Nucleus accumbens (tissue), 56 donors: ENCODE data around the gene NAT14.

Source experiments
- DNase-seq, 56 donors: peaks; one replicate each; lab custom pipeline; 2025; lab: John Stamatoyannopoulos, UW

Gene NAT14

DNA sequence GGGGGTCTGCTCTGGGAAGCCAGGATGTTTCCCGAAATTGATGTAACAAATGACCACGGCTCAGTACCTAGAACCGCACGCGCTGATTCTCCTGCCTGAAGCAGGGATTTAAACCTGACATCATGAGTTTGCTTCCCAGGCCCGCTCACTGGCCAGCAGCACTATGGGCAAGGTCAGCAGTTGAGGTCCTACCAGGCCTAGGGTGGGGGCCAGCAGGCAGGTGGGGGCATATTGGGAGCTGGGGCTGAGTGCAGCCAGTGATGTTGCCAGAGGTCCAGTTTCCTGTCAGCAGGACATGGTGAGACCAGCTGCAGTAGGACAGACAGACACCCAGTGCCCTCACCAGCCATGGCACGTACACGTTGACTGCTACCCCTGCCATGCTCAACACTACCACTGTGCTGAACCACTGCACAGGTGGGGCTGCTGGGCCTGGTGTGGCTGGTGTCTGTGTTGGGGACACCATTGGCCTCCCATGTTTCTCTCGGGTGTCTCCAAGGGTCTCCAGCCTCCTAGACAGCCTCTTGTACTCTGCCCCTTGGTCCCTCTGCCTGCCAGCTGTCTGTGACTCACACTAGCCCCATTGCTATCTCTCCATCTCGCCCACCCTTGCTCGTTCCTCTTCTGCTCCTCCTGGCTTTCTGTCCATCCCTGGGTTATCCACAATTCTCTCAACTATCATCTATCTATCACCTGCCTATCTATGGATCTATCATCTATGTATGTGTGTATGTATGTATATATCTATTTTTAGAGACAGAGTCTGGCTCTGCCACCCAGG lies 19.3 kb upstream of the NAT14 start:
- DNase-seq, result no peak

DNA sequence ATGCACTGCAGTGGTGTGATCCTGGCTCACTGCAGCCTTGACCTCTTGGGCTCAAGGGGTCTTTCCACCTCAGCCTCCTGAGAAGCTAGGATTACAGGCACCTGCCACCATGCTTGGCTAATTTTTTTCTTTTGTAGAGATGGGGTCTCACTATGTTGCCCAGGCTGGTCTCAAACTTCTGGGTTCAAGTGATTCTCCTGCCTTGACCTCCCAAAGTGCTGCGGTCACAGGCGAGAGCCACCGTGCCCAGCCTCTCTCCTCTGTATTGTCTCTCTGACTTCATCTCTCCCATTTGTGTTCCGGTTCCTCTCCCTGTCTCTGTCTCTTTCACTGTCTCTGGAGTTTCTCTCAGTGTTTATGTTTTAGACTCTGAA lies 18.8 kb upstream of the NAT14 start:
- no peak for DNase-seq

DNA sequence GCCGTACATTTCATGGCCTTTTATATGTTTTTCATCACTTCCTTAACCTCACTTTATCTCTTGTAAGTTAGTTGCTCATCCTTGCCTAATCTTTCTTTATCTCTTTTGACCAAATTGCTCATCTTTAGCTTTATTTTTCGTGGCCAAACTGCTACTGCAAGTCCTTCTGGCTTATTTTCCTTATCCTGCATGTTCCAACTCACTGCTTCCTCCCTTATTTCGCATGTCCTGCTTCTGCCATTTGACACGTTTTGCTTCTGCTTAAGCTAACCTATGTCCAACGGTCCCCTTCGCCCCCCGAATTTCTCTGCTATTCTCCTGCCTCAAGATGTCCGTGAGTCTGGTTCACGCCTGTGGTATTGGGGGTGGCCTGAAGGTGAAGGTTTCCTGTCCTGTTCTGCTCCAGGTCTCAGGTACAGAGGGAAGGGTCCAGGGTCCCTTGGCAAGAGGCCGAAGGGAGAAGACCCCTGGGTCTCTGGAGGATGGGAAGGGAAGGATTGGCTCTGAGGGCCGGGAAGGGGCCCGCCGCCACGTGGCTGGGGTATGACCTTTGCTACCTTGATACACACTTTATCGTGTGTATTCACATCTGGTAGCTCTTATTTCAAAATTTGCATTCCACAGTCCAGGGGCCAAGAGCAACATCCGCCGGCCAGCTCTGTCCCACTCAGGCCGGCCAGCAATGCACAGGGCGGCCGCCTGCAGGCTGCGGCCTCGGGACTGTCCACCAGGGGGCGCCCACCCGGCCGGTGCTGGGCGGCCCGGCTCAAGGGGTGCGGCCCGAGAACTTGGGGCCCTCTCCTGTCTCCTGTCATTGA lies 17.5 kb upstream of the NAT14 start:
- DNase-seq, result peak in 35 of 56 donors; percentile 6 to 68 (median 25)

DNA sequence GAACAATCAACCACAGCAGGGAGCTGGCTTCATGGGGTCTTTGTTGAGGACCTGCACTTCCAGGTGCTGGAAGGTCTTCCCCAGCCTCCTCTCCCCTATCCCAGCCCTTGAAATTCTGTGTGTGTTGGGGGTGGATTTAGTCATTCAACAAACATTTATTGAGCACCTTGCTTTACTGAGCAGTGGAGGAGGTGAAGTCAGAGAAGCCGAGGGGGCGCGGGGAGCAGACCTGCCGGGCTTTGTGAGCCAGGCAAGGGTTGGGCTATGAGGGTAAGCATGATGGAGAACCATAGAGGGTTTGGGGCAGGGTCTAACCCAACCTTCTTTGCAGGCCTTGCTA lies 17.0 kb upstream of the NAT14 start:
- DNase-seq, result no peak

DNA sequence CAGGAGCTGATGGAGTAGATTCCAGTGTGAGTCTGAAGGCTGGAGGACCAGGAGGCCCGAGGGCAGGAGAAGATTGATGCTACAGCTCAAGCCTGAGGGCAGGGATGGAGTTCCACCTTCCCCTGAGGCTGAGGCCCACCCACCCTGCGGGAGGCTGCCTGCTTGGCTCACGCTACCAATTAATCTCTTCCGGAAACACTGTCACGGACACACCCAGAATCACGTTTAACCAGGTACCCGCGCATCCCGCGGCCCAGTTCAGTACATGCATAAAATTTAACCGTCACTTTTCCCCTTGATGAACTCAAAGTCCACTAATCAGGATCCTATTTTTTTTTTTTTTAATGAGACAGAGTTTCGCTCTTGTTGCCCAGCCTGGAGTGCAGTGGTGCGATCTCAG lies 13.7 kb upstream of the NAT14 start:
- no peak for DNase-seq

DNA sequence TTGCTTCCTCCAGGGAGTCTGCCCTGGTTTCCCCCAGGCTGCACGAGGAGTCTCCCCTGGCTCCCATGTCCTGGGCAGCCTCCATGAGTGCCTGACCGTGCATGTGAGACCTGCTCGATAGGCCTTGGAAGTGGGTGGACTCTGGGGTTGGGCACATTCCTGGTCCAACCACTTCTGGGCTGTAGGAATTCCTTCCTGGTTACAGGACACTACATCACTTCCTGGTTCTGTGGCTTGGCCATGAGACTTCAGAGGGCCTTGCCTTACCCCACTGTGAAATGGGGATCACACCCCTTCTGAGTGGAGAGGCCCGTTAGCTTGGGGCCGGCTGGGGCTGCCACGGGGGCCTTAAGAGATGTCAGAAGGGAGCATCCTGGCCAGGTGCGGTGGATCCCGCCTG lies 12.5 kb upstream of the NAT14 start:
- no peak for DNase-seq

DNA sequence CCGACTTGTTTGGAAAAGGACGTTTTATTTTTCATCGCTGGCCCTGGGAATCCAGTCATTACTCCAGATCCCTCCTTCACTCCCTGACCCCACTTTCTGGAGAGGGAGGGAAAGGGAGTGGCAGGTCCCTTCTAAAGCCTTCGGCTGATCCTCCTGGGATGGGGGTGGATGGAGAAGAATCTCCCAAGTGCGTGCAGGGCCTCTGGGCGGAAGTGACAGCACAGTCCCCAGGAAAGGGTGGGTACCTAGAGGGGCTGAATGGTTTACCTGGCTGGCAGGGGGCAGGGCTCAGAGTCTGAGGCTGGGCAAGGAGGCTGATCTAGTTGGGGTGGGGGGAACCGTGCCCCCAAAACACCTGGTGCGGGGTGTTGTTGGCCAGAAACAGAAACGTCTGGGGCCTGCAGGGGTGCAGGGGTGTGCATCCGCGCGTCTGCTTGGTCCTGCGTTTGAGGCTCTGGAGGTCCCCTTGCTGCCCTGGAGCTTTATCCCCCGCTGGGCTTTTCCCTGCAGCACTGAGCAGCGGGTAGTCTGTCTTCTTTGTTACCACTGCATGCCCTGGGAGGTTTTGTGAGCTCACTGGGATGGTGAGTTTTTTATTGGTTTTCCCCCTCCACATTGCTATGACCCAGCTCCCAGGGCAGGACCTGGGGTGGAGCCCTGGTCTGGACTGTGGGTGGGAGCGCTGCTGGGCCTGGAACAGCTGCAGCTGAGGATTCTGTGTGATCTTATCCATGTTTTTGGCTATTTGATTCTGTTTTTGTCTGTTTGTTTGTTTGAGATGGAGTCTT lies 11.6 kb upstream of the NAT14 start:
- DNase-seq, result no peak

DNA sequence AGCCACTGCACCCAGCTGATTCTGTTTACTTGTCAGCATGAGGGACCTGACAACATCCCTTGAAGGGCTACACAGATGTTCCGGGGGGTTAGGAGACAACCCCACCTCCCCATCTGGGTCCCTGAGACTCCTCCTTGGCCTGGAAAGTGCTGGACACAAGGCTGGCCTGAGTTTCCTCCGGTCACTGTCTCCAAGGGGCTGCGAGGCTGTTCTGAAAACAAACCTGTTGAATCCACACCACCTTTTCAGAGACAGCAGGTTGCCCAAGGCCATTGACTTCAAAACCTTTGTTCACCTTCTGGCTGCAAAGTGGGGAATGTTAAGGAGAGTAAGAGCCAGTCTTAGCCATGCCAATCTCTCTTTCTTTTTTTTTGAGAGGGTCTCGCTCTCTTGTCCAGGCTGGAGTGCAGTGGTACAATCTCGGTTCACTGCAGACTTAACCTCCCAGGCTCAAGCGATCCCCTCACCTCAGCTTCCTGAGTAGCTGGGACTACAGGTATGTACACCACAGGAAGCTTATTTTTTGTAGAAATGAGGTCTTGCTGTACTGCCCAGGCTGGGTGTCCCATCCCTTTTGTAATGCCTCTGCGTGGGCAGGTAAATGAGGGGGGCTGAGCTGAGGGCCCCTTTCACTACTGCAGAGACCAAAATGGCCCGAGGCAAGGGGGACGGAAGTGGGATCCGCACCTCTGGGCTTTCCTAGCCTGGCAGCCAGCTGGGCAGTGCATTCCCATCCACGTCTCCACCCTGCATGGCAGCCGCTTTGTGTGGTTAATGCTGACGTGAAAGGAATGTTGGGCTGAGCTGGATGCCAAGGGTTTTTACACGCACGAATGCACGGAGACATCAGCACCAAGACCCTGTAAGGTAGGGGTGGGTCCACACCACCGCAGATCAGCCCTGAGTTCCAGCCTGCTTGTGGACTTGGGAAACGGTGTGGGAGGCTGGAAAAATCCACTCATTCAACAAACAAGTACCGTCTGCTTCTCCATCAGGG lies 10.4 kb upstream of the NAT14 start:
- DNase-seq, result no peak

DNA sequence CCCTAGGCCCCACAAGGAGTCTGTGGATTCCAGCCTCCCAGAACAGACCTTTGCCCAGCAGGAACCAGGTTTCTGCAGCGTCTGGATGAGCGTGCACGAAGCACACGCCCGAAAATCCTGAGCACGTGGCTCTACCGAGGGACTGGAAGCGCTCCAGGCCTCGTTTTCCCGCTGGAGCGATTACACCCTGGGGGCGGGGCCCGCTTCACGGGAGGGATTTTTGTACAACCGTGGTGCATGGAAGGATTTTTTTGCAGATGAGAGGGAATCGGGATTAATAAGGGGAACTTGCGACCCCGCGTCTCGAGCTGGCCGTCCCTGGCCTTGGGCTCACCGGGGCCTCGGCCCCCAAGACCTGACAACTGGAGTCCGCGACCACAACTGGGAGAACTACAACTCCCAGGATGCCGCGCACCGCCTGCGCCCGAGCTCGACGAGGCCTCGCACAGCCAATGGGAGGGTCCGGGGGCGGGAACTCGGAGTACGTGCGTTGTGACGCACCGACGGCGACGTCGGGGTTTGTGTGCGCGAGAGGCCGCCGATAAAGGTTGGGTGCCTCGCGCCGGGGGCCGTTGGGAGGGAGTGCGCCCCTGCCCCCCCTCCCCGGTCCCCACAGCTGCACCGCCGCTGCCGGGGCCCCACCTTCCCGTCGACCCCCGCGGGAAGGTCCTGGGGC lies 8.8 kb upstream of the NAT14 start, which contains the start of gene ZNF628:
Gene ZNF628, plus strand, starts transcription at position 518 of the 676 bp plus-strand sequence. CDS start 3,294 bp downstream, outside the sequence.
- DNase-seq, result peak; percentile 75 to 99 (median 98)

DNA sequence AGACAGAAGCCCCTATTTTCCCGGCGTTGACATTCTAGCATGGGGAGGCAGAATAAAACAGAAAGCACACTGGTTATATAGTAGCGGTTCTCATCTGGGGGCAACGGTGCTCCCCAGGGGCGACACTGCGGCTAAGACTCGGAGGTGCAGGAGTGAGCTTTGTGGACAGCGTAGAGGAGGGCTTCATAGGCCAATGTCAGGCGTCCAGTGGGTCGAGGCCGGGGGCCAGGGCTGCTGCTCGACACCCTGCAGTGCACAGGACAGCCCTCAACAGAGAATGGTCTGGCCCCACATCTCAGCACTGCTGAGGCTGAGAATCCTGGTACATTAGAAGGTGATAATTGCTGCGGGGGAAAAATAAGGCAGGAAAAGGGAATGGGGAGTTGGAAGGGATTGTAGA lies 7.1 kb upstream of the NAT14 start:
- DNase-seq, result no peak

DNA sequence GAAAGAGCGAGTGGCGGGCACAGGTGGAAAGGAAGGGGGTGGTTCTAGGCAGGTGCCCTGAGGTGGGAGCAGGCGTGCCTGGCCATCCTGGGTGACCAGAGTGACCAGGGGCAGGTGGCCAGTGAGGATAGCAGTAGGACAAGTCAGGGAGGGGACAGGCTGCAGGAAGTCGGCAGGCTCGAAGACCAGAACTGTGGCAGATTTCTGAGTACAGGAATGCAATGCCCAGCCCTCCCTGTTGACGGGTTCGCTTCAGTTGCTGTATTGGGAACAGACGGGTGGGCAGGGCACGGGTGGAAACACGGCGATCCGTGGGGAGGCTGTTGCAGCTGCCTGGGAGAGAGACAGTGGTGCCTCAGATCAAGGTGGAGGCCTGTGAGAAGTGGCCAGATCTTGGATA lies 6.6 kb upstream of the NAT14 start:
- DNase-seq, result no peak

DNA sequence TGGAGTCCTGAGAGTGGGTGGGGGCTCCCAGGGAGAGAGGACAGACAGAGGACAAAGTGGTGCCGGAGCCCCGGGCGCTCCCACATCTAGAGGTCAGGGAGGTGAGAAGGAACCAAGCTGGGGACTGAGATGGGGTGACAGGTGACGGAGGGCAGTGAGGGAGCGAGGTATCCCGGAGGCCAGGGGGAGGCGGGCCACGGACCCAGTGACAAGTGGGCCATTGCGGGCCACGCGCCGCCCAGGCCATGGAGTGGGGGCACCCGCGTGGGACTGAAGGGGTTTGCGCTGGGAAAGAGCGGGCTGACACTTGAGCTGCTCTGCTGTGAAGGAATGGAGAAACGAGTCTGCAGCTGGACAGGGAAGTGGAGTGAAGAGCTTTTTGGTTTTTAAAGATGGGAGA lies 5.9 kb upstream of the NAT14 start:
- DNase-seq, result no peak

DNA sequence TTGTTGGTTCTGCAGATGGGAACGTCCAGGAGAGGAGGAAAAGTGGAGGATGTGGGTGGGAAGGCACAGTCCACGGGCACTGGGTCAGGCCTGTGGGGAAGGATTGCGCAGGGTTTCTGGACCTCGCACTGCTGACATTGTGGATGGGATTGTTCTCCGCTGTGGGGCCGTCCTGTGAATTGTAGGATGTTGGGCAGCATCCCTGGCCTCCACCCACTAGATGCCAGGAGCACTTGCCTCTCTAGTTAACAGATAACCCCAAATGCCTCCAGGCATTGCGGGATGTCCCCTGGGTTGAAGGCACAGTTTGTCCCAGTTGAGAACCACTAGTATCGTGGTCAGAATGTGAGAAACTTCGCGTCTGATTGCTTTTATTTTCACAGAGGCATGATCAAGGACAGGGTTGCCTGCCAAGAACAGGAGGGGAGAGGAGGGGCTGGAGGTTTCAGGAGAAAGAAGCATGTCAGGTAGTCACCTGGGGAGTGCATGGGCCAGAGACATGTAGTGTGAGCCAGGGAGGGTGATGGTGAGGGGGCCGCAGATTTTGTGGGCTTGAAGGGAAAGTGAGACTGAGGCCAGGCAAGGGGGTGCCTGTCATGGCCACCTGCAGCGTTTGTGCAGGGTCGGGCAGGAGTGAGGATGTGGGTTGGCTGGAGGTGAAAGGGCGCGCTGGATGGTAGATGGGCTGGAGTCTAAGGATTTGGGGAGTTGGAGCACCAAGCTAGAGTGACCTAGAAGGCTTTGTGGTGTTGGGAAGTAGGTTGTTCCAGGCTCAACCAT lies 5.3 kb upstream of the NAT14 start:
- no peak for DNase-seq

DNA sequence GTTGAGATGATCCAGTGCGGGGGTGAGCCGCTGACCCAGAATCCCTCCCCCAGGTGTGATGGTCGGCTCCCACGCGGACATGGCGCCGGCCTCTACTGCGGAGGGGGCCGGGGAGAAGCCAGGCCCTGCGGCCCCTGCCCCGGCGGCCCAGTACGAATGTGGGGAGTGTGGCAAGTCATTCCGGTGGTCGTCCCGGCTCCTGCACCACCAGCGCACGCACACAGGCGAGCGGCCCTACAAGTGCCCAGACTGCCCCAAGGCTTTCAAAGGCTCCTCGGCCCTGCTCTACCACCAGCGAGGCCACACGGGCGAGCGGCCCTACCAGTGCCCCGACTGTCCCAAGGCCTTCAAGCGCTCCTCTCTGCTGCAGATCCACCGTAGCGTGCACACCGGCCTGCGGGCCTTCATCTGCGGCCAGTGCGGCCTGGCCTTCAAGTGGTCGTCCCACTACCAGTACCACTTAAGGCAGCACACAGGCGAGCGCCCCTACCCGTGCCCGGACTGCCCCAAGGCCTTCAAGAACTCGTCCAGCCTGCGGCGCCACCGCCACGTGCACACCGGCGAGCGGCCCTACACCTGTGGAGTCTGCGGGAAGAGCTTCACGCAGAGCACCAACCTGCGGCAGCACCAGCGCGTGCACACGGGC lies 3.7 kb upstream of the NAT14 start:
- no peak for DNase-seq

DNA sequence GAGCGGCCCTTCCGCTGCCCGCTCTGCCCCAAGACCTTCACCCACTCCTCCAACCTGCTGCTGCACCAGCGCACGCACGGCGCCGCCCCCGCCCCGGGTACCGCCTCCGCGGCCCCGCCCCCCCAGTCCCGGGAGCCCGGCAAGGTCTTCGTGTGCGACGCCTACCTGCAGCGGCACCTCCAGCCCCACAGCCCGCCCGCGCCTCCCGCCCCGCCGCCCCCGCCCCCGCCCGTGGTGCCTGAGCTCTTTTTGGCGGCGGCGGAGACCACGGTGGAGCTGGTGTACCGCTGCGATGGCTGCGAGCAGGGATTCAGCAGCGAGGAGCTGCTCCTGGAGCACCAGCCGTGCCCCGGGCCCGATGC lies 3.2 kb upstream of the NAT14 start:
- no peak for DNase-seq

DNA sequence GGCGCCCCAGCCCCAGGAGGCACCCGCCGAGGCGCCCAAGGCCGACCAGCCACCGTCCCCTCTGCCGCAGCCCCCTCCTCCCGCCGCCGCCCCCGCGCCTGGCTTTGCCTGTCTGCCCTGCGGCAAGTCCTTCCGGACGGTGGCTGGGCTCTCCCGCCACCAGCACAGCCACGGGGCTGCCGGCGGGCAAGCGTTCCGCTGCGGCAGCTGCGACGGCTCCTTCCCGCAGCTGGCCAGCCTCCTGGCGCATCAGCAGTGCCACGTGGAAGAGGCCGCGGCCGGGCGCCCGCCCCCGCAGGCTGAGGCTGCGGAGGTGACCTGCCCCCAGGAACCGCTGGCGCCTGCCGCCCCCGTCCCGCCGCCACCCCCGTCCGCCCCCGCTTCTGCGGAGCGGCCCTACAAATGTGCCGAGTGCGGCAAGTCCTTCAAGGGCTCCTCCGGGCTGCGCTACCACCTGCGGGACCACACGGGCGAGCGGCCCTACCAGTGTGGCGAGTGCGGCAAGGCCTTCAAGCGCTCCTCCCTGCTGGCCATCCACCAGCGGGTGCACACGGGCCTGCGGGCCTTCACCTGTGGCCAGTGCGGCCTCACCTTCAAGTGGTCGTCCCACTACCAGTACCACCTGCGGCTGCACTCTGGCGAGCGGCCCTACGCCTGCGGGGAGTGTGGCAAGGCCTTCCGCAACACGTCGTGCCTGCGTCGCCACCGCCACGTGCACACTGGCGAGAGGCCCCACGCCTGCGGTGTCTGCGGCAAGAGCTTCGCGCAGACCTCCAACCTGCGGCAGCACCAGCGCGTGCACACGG lies 2.6 kb upstream of the NAT14 start:
- no peak for DNase-seq

DNA sequence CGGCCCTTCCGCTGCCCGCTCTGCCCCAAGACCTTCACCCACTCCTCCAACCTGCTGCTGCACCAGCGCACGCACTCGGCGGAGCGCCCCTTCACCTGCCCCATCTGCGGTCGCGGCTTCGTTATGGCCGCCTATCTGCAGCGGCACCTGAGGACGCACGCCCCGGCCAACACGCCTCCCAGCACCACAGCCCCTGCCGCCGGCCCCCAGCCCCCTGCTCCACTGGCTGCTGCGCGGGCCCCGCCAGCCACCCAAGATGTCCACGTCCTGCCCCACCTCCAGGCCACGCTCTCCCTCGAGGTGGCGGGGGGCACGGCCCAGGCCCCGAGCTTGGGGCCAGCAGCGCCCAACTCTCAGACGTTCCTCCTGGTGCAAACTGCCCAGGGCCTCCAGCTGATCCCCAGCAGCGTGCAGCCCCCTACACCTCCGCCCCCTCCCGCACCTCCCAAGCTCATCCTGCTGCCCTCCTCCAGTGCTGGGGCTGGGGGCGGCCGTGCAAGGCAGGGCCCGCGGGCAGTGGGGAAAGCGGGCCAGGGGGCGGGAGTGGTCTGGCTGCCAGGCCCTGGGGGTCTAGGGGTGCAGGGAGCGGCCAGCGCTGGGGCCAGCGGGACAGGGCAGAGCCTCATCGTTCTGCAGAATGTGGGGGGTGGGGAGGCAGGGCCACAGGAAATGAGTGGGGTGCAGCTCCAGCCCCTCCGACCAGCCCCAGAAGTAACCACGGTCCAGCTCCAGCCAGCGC lies 1.9 kb upstream of the NAT14 start:
- DNase-seq, result no peak
